ENCODE data around the gene ACTL7A. TPM values are rescaled to one million over a fixed set of nuclear protein-coding genes. Genes with fewer than 3 reads are reported as not detected.

The ACTL7A gene
- total RNA-seq, 1 donor from 2014 or later = not detected

- Histone ChIP-seq H3K27me3 (ENCODE audit: low read depth) (no peaks in the 10 kb centered on the region), H3K4me3 (no peak overlapping the region), H3K4me1 (no peaks in the 10 kb centered on the region), H3K9me3 (replicated peaks) (no peaks in the 10 kb centered on the region), H3K27ac (replicated peaks) (no peak overlapping the region), H3K36me3 (peaks cover 96% of the 10 kb centered on the region)
- no peak for TF ChIP-seq CTCF (IDR thresholded peaks at IDR 0.05; ENCODE audit: borderline replicate concordance)
- DNase-seq = no peak
- intact Hi-C loops (cut with micrococcal nuclease) = no loop called here
Measured at GRCh38 chr9:108910914-108911313, 48.8 kb downstream of the ACTL7A start.

- H3K9me3 ChIP-seq (replicated peaks) = no peaks in the 10 kb centered on the region
- no peaks in the 10 kb centered on the region for H3K27me3 ChIP-seq (ENCODE audit: low read depth)
- no peak for DNase-seq
- H3K36me3 ChIP-seq = peaks cover 92% of the 10 kb centered on the region
- TF ChIP-seq CTCF (IDR thresholded peaks at IDR 0.05; ENCODE audit: borderline replicate concordance) = no peak
- no peak overlapping the region for H3K27ac ChIP-seq (replicated peaks)
- no peak overlapping the region for H3K4me3 ChIP-seq
- intact Hi-C loops (cut with micrococcal nuclease) = no loop called here
- no peaks in the 10 kb centered on the region for H3K4me1 ChIP-seq
Measured at GRCh38 chr9:108911820-108912219, 49.8 kb downstream of the ACTL7A start.

Other genes with a start within 250 kb of the ACTL7A start
- gene ACTL7B, start 6.3 kb upstream of the ACTL7A start, total RNA-seq = not detected
- gene ELP1, start 71.9 kb downstream of the ACTL7A start, total RNA-seq = 21.4 TPM
- gene ABITRAM, start 72.1 kb downstream of the ACTL7A start, total RNA-seq = 18.4 TPM
- gene CTNNAL1, start 151.2 kb downstream of the ACTL7A start, total RNA-seq = 78.2 TPM